ENCODE measurements around the gene FHOD3.
"Not testable (repeated sequence)": the region's sequence is repeated elsewhere in the genome, so short reads cannot be mapped to it uniquely, and the experiment has no call there.

FHOD3 gene

GRCh38 chr18:36451454-36452251 lies 154.1 kb downstream of the FHOD3 start:
- no peak for DNase-seq (ENCODE audit: low read depth)

DNA sequence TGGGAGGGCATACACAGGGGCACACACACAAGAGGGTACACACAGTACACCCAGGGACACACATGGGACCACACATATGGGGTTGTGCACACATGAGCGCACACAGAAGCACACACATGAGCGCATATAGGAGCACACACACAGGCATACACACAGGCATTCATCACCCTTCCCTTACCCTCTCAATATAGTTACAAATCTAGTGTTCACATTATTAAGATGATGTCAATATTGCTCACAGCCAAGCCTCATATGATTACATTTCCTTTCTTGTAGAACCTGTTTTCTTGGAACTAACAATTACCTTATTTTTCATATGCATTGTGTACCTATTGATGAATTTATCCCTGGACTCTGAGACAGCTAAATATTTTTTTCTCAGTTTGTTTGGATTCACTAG lies 156.7 kb downstream of the FHOD3 start:
- DNase-seq (ENCODE audit: low read depth), result no peak

- no peak for DNase-seq (ENCODE audit: low read depth)
These were observed 157.4 kb downstream of the FHOD3 start for GRCh38 chr18:36454848-36455458.

- no peak for DNase-seq (ENCODE audit: low read depth)
These were observed 158.4 kb downstream of the FHOD3 start for GRCh38 chr18:36455931-36456330.

GRCh38 chr18:36456622-36457021 lies 159.1 kb downstream of the FHOD3 start:
- DNase-seq (ENCODE audit: low read depth), result no peak

- DNase-seq (ENCODE audit: low read depth), result no peak
These were observed 160.2 kb downstream of the FHOD3 start for GRCh38 chr18:36457683-36458082.

DNA sequence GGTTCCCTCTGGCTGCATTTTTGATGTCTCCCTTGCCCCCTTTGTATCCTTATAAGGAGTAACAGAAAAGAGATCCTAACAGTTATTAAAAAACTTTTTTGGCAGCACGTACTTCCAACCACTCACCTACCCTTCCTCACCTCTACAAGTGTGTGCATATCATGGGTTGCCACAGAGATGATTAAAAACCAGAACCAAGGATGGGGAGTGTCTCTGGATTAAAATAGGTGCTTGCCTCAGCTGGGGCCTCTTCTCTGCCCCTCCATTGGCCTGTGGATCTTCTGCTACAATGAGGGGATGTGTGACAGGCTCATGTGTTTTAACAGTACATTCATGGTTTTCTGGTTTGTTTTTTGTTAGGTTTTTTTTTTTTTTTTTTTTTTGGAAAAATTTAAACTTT lies 160.8 kb downstream of the FHOD3 start:
- no peak for DNase-seq (ENCODE audit: low read depth)

DNA sequence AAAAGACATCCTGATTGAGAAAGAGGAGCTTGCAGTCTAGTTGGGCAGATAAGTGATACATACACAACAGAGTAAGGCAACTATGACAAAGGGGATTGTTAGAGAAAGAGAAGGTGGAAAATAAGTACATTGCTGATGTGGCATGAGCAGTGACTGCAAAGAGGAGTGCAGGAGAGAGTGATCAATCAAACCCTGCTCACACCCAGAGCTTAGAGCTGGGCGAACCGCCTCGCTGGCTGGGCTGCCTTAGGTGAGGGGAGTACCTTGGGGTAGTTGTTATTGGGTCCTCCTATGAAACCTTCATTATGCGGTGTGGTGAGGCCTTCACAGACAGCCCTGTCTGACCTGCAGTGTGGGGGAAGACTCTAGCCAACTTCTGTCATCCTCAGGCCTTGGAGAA lies 161.7 kb downstream of the FHOD3 start:
- no peak for DNase-seq (ENCODE audit: low read depth)

DNA sequence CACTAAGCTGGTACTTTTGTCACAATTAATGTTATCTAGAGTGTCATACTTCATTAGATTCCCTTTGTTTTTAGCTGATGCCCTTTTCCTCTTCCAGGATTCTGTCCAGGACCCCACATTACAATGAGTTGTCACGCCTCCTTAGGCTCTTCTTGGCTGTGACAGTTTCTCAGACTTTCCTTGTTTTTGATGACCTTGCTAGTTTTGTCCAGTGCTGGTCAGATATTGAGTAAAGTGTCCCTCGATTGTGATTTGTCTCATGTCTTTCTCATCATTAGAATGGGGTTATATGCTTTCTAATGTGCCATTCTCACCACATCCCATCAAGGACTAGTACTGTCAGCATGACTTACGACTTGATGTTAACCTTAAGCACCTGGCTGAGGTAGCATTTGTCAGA lies 162.3 kb downstream of the FHOD3 start:
- no peak for DNase-seq (ENCODE audit: low read depth)

DNA sequence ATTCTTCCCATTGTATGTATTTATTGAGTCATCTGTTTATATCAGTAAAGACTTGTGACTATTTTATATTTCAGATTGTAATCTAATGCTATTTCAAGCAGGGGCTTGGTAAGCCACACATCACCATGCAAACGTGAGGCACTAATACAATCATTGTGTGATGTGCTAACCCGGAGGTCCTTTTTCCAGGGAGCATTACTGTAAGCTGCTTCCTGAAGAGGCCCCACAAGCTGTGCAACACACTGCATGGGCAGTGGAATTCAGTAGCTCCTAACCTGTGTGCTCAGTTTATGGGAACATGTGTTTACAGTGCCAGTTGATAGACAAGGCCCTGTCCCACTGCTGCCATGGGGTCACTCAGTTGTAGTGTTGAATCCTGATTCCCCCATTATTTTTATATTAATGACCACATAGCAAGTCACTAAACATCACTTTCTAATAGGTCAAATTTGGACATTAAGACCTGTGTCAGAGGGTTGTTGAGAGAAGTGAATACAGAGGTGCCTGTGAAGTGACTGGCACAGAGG lies 162.9 kb downstream of the FHOD3 start:
- DNase-seq (ENCODE audit: low read depth), result no peak

DNA sequence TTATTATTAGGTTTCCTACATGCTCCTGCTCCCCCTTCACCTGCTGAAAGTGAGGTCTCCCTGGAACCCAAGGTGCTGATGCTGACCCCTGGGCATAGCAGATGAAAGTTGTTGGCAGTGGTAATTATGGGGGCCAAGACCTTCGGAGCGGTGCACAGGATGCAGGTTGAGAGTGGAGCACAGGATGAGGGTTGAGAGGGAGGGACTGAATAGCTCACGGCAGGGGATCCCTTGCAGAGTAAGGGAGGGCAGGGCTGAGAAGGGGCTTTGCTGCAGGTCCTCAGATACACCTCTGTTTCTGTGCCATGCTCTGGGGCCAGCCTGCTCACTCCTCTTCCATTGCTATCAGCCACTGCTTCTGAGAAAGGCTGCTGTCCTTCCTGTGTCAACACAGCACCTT lies 163.3 kb downstream of the FHOD3 start:
- DNase-seq (ENCODE audit: low read depth), result no peak

GRCh38 chr18:36461551-36461987 lies 164.1 kb downstream of the FHOD3 start:
- no peak for DNase-seq (ENCODE audit: low read depth)

GRCh38 chr18:36463516-36463915 lies 166.0 kb downstream of the FHOD3 start:
- not testable (repeated sequence) for DNase-seq (ENCODE audit: low read depth)

DNA sequence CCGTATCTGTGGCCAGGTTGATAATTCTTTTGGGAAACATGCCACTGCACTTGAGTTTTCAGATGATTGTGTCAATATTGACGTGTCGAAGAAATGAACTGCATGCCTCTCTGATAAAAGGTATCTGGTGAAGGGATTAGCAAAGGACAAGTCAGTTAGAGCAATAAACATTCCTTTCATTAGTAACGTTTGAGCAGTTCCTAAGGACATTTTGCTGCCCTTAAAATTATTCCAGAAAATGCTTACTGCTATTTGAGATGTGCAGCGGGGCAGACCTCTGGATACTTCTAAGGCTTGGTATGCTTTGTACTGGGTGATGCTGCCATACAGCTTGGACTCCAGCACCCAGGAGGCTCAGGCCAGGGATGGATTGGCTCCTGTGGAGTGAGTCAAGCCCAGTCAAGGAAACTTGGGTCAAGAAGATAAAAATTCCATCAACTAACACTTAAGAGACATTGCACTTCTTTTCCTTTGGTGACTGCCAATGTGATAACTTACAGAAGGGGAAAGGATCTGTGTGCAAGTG lies 166.7 kb downstream of the FHOD3 start:
- DNase-seq (ENCODE audit: low read depth), result no peak

- no peak for DNase-seq (ENCODE audit: low read depth)
These were observed 167.8 kb downstream of the FHOD3 start for GRCh38 chr18:36465276-36465675.

- no peak for DNase-seq (ENCODE audit: low read depth)
These were observed 168.5 kb downstream of the FHOD3 start for GRCh38 chr18:36465970-36466369.

DNA sequence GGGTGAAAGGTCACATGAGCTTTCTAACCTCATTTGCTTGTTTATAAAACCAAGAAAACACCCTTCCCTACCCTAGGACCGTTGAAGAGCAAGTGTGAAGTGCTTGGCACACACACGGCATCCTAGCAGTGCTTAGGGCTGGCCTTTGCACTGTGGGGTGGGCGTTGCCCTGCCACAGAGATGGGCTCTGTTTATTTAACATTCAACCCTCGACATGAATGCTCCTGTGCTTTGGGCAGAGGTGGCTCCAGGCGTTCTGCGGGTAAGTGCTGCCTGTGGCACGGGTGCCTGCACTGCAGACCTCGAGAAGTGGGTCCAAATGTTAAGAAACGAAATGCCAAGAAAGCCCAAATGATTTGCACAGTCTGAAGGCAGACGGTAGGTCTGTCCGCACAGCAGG lies 170.1 kb downstream of the FHOD3 start:
- no peak for DNase-seq (ENCODE audit: low read depth)

DNA sequence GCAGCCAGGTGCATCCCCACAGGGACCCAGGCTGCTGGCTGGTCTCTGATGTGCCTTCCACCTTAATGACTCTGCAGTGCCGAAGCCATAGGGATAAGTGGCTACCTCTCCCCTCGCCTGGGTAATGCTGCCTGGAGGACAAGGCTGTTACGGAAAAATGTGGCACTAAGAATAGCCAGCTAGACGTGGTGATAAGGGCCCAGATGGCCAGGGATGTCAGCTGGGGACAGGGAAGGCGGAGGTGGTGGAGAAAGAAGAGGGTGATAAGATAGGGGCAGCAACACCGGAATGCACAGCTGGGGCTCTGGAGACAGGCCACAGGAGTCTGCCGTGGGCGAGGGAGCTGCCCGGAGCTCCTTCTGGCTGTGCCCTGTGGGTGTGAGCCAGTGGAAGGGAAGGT lies 170.6 kb downstream of the FHOD3 start:
- DNase-seq (ENCODE audit: low read depth), result no peak

DNA sequence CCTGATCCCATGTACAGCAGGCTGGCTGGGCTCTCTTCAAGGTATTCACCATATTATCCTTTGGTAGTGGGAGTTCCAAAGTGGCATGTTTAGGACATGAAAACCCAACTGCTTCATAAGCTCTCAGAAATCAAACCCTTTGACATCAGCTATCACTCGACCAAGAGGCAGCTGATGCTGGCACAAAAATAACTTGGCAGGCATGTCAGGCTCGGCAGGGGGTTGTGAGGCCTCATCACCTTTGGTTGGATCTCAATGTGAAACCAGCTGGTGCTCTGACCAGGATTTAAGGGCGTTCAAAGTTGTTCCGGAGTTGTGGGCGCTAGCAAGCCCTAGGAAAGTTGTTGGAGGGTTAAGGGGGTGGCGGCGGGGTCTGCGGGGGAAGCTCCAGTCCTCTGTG lies 171.9 kb downstream of the FHOD3 start:
- DNase-seq (ENCODE audit: low read depth), result no peak

DNA sequence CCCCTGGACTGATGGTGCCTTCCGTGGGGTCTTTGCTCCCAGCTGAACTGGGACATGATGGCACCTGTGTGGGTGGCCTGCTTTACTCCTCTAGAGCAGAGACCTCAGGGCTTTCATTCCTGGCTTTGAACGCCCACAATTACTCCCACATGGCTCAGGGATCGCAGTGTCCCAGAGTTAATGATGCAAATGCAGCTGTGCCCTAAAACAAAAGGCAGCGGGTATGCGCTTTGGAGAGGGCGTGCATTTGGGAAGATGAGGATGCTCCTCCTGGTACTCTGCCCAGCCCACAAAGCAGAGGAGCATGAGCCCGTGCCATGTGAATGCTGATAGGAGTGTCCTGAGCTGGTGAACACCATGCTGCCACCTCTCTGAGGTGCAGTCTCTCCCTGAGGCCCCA lies 173.4 kb downstream of the FHOD3 start:
- no peak for DNase-seq (ENCODE audit: low read depth)

GRCh38 chr18:36471393-36471792 lies 173.9 kb downstream of the FHOD3 start:
- DNase-seq (ENCODE audit: low read depth), result no peak

DNA sequence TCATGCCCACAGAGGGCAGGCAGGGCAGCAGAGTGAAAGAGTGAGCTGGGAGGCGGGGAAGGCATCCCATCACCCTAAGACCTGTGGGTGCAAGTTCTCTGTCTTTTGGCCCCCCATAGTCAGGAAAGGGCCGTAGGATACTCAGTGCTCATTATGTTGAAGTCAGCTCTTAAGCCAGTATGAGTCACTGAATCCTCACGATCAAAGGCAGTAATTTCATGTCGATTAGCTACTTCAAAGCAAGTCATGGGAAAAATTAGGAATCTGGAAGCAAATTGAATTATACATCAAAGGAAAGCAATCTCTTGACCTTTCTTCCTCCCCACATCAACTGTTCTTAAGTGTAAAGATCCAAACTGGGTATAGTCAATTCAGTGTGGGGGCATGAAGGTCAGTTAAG lies 178.9 kb downstream of the FHOD3 start:
- no peak for DNase-seq (ENCODE audit: low read depth)

GRCh38 chr18:36477776-36478175 lies 180.3 kb downstream of the FHOD3 start:
- no peak for DNase-seq (ENCODE audit: low read depth)

Data from stimulated activated CD8-positive, alpha-beta memory T cell treated with anti-CD3 and anti-CD28 coated beads, Interleukin-12 subunit alpha, Interleukin-12 subunit beta, amount 100 ng/mL, for 4 hours (primary cell).